GM21423 (cell line): Measurements from ENCODE around the gene TAF8.

ENCODE experiments used
- ATAC-seq: cut with Tn5 transposase; IDR thresholded peaks from one replicate; pipeline ENCODE4 v1.9.1; 2021; ENCODE audit warnings: mild to moderate bottlenecking, moderate library complexity; ENCODE audit not compliant: unreplicated experiment

TAF8 gene

GRCh38 chr6:42120895-42121865 is 70.9 kb downstream of the TAF8 start:
- ATAC-seq: no peak

DNA sequence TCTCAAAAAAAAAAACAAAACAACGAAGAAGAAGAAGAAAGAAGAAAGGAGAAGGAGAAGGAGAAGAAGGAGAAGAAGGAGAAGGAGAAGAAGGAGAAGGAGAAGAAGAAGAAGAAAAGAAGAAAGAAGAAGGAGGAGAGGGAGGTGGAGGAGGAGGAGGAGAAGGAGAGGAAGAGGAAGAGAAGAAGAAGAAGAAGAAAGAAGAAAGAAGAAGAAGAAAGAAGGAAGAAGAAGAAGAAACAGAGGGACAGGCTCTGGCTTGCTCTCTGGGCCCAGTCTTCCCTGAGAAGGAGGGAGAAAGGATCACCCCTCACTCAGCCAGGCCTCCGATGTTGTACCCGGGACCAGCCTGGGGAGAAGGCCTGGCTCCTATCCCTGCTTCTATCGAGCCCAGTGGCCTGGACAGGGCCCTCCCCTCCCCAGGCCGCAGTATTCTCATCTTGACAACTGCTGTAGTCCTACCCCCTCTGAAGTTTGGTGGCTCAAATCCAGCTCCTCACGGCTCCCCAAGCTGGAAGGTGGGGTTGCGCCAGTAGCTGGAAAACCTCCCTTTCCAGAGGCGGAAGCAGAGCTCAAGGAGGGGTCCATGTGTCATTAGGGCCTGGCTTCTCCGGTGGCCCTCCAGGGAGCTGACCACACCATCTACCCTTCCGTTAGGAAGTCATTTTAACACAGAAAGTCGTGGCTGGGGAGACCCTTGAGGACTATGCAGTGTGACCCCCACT is 73.2 kb downstream of the TAF8 start:
- no peak for ATAC-seq

- ATAC-seq: no peak
These were observed 74.0 kb downstream of the TAF8 start for GRCh38 chr6:42124223-42124836.

- no peak for ATAC-seq
These were observed 74.9 kb downstream of the TAF8 start for GRCh38 chr6:42125231-42125630.

GRCh38 chr6:42125663-42126062 is 75.3 kb downstream of the TAF8 start:
- ATAC-seq: no peak

DNA sequence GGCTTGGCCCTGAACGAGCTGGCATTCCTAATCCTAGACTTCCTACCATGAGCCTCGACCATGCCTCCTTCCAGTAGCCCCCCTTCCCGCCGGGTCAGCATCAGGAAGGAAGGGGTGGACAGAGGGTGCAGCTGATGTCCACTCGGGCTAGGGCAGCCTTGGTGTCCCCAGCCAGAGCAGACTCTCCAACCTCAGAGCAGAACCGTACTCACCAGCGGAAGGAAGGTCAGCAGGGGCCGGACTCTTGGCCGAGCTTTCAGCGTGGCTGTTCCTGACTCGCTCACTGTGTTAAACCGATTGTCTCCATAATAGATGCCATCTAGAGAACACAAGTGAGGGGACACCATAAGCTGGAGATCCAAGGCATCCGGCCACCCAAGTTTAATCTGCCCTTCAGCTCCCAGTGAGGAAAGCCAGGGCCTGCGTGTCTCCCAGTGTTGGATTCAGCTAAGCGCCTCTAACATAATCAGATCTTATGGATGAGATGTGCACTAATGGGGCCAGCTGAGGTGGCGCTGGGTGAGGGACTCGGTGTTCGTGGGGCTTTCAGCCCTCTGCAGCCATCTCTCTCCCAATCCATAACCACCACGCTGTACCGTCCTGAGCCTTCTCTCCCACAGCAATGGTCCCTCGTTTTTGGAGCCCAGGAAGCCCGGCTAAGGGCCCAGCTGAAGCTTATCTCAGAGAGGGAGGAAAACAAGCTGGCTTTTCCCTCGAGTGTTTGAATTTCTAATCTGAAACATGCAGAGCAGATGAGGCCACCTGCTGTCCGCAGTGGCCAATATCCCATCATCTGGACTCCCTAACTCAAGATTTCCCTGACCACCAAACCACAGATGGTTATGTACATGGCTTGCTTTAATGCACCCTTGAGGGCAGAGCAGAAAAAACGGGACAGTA is 78.4 kb downstream of the TAF8 start:
- no peak for ATAC-seq

DNA sequence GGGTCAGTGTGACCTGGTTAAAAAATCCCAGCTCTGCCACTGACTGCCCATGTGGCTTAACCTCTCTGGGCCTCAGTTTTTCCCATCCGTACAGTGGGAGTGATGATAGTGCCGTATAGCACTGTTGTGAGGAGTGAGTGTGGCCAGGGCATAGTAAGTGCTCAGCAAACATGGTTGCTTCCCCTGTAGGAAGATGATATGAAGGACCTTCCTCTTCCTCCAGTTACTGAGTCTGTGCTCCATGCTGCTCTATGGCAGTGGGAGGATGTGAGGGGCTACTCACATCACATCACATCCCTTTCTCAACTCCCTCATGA is 79.0 kb downstream of the TAF8 start:
- ATAC-seq: no peak

DNA sequence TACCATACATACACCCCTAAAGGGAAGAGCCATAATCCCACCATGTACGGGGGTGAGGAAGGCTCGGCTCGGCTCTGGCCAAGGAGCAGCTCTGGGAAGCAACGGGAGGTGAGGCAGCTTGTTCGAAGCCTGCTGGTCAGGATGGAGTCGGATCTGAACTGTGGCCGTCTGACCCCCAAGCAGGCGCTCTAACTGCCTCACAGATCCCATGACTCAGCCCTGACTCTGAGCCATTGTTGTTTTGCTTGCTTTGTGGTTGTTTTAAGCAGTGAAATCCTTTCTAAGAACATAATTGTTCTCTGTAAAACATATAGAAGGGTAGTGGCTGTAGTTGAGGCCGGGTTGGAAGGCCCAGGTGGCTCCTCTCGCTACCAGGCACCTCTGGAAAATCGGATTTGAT is 81.2 kb downstream of the TAF8 start:
- no peak for ATAC-seq

DNA sequence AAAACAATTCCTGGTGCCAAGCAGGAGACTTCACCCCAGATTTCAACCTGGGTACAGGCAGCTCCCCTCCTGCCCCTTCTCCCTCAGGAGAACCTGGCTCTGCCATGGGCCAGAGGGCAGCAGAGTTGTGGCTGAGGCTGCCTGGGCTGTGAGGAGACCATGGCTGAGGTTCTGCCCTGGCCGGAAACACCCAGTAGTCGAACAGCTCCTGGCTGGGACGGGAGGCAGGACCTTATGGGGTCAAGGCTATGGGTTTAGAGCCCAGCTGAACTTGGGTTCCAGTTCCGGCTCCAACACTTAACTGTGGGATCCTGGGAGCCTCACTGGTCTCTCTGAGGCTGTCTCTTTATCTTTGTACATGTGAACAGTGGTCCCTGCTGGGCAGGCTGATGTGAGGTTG is 83.6 kb downstream of the TAF8 start:
- ATAC-seq: no peak

DNA sequence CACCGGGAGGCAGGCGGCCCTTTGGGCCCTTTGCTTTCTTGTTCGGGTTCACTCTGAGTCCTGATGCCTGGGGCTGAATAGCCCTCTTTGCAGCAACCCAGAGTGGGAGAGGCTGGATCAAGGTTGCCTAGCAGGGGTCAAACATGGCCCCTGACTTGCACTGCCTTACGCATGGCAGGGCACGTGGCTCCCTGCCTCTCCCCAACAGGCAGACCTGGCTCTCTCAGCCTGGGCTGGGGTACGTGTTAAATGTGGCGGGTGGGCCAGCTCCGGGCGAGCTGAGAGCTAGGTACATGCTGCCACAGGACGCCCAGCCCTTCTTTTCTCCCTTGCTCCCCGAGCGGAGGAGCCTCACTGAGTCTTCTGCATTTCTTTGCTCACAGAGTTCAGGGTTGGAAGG is 84.8 kb downstream of the TAF8 start:
- ATAC-seq: no peak

GRCh38 chr6:42135722-42136121 is 85.4 kb downstream of the TAF8 start:
- no peak for ATAC-seq

GRCh38 chr6:42136508-42137193 is 86.3 kb downstream of the TAF8 start:
- no peak for ATAC-seq
